Measurements from ENCODE around the gene OR2AG1.
"Not testable (repeated sequence)": the region's sequence is repeated elsewhere in the genome, so short reads cannot be mapped to it uniquely, and the experiment has no call there.

The OR2AG1 gene

GRCh38 chr11:6794639-6795038 lies 11.8 kb downstream of the OR2AG1 start:
- Histone ChIP-seq H3K36me3 (ENCODE audit: control insufficient read depth, insufficient read depth, low read length) (no peaks in the 10 kb centered on the region), H3K4me3 (ENCODE audit: low read length) (no peak overlapping the region), H3K4me1 (ENCODE audit: control insufficient read depth, insufficient read depth, low read length) (no peaks in the 10 kb centered on the region), H3K9me3 (ENCODE audit: control insufficient read depth, insufficient read depth, low read length) (no peaks in the 10 kb centered on the region), H3K27ac (ENCODE audit: low read length) (no peak overlapping the region), H3K27me3 (ENCODE audit: control insufficient read depth, insufficient read depth, low read length) (no peaks in the 10 kb centered on the region)
- no peak for DNase-seq (ENCODE audit: low read depth, low spot score)
- WGBS (ENCODE audit: insufficient coverage, insufficient read length): no CpG with 5 or more reads among the region's 4 CpGs

- no peaks in the 10 kb centered on the region for H3K27me3 ChIP-seq (ENCODE audit: control insufficient read depth, insufficient read depth, low read length)
- DNase-seq (ENCODE audit: low read depth, low spot score): no peak
- H3K4me1 ChIP-seq (ENCODE audit: control insufficient read depth, insufficient read depth, low read length): no peaks in the 10 kb centered on the region
- H3K27ac ChIP-seq (ENCODE audit: low read length): no peak within 1 kb of the TSS
- H3K36me3 ChIP-seq (ENCODE audit: control insufficient read depth, insufficient read depth, low read length): no peaks in the 10 kb centered on the region
- no peaks in the 10 kb centered on the region for H3K9me3 ChIP-seq (ENCODE audit: control insufficient read depth, insufficient read depth, low read length)
- no peak within 1 kb of the TSS for H3K4me3 ChIP-seq (ENCODE audit: low read length)
- no CpG with 5 or more reads among the region's 1 CpG for WGBS (ENCODE audit: insufficient coverage, insufficient read length)
These were observed 16.6 kb downstream of the OR2AG1 start, which contains the start of gene OR6A2 for GRCh38 chr11:6799402-6799801. OR6A2 (minus strand) TSS chr11:6799689; CDS start chr11:6795708, 3,981 bp downstream.

GRCh38 chr11:6801075-6801474 lies 18.3 kb downstream of the OR2AG1 start:
- not testable (repeated sequence) for H3K27me3 ChIP-seq (ENCODE audit: control insufficient read depth, insufficient read depth, low read length); H3K9me3 ChIP-seq (ENCODE audit: control insufficient read depth, insufficient read depth, low read length); H3K4me1 ChIP-seq (ENCODE audit: control insufficient read depth, insufficient read depth, low read length); DNase-seq (ENCODE audit: low read depth, low spot score); H3K4me3 ChIP-seq (ENCODE audit: low read length); H3K27ac ChIP-seq (ENCODE audit: low read length); H3K36me3 ChIP-seq (ENCODE audit: control insufficient read depth, insufficient read depth, low read length)

GRCh38 chr11:6812390-6813005 lies 29.7 kb downstream of the OR2AG1 start:
- no CpG with 5 or more reads among the region's 6 CpGs for WGBS (ENCODE audit: insufficient coverage, insufficient read length)
- no peak for DNase-seq (ENCODE audit: low read depth, low spot score)
- Histone ChIP-seq H3K9me3 (ENCODE audit: control insufficient read depth, insufficient read depth, low read length) (no peaks in the 10 kb centered on the region), H3K4me1 (ENCODE audit: control insufficient read depth, insufficient read depth, low read length) (no peaks in the 10 kb centered on the region), H3K4me3 (ENCODE audit: low read length) (no peak overlapping the region), H3K27me3 (ENCODE audit: control insufficient read depth, insufficient read depth, low read length) (no peaks in the 10 kb centered on the region), H3K27ac (ENCODE audit: low read length) (no peak overlapping the region), H3K36me3 (ENCODE audit: control insufficient read depth, insufficient read depth, low read length) (no peaks in the 10 kb centered on the region)

GRCh38 chr11:6813656-6814055 lies 30.8 kb downstream of the OR2AG1 start:
- Histone ChIP-seq H3K4me1 (ENCODE audit: control insufficient read depth, insufficient read depth, low read length) (no peaks in the 10 kb centered on the region), H3K36me3 (ENCODE audit: control insufficient read depth, insufficient read depth, low read length) (no peaks in the 10 kb centered on the region), H3K4me3 (ENCODE audit: low read length) (no peak overlapping the region), H3K9me3 (ENCODE audit: control insufficient read depth, insufficient read depth, low read length) (no peaks in the 10 kb centered on the region), H3K27ac (ENCODE audit: low read length) (no peak overlapping the region), H3K27me3 (ENCODE audit: control insufficient read depth, insufficient read depth, low read length) (no peaks in the 10 kb centered on the region)
- no peak for DNase-seq (ENCODE audit: low read depth, low spot score)
- WGBS (ENCODE audit: insufficient coverage, insufficient read length): no CpG with 5 or more reads among the region's 2 CpGs

GRCh38 chr11:6817694-6818093 lies 34.9 kb downstream of the OR2AG1 start:
- H3K4me1 ChIP-seq (ENCODE audit: control insufficient read depth, insufficient read depth, low read length): no peaks in the 10 kb centered on the region; the same call in 1 of the 2 replicates
- DNase-seq (ENCODE audit: low read depth, low spot score): no peak
- H3K36me3 ChIP-seq (ENCODE audit: control insufficient read depth, insufficient read depth, low read length): no peaks in the 10 kb centered on the region; the same call in 1 of the 2 replicates
- no peak overlapping the region for H3K27ac ChIP-seq (ENCODE audit: low read length)
- no CpG with 5 or more reads among the region's 1 CpG for WGBS (ENCODE audit: insufficient coverage, insufficient read length)
- H3K4me3 ChIP-seq (ENCODE audit: low read length): no peak overlapping the region
- no peaks in the 10 kb centered on the region for H3K27me3 ChIP-seq (ENCODE audit: control insufficient read depth, insufficient read depth, low read length)
- H3K9me3 ChIP-seq (ENCODE audit: control insufficient read depth, insufficient read depth, low read length): 0 out of 2 replicates have a peak, but pooled peaks cover 1% of the 10 kb centered on the region

- H3K27me3 ChIP-seq (ENCODE audit: control insufficient read depth, insufficient read depth, low read length): no peaks in the 10 kb centered on the region
- H3K9me3 ChIP-seq (ENCODE audit: control insufficient read depth, insufficient read depth, low read length): 0 out of 2 replicates have a peak, but pooled peaks cover 1% of the 10 kb centered on the region
- H3K36me3 ChIP-seq (ENCODE audit: control insufficient read depth, insufficient read depth, low read length): no peaks in the 10 kb centered on the region; the same call in 1 of the 2 replicates
- no peaks in the 10 kb centered on the region; the same call in 1 of the 2 replicates for H3K4me1 ChIP-seq (ENCODE audit: control insufficient read depth, insufficient read depth, low read length)
- H3K27ac ChIP-seq (ENCODE audit: low read length): no peak overlapping the region
- WGBS (ENCODE audit: insufficient coverage, insufficient read length): no CpG with 5 or more reads among the region's 5 CpGs
- no peak for DNase-seq (ENCODE audit: low read depth, low spot score)
- H3K4me3 ChIP-seq (ENCODE audit: low read length): no peak overlapping the region
These were observed 36.1 kb downstream of the OR2AG1 start for GRCh38 chr11:6818967-6819366.

GRCh38 chr11:6824136-6824823 lies 41.5 kb downstream of the OR2AG1 start:
- no peaks in the 10 kb centered on the region for H3K9me3 ChIP-seq (ENCODE audit: control insufficient read depth, insufficient read depth, low read length)
- H3K4me1 ChIP-seq (ENCODE audit: control insufficient read depth, insufficient read depth, low read length): no peaks in the 10 kb centered on the region
- H3K36me3 ChIP-seq (ENCODE audit: control insufficient read depth, insufficient read depth, low read length): no peaks in the 10 kb centered on the region
- H3K27ac ChIP-seq (ENCODE audit: low read length): no peak overlapping the region
- no peak overlapping the region for H3K4me3 ChIP-seq (ENCODE audit: low read length)
- no peak for DNase-seq (ENCODE audit: low read depth, low spot score)
- H3K27me3 ChIP-seq (ENCODE audit: control insufficient read depth, insufficient read depth, low read length): no peaks in the 10 kb centered on the region
- WGBS (ENCODE audit: insufficient coverage, insufficient read length): no CpG with 5 or more reads among the region's 5 CpGs

GRCh38 chr11:6825231-6825744 lies 42.5 kb downstream of the OR2AG1 start:
- Histone ChIP-seq H3K27ac (ENCODE audit: low read length) (no peak overlapping the region), H3K27me3 (ENCODE audit: control insufficient read depth, insufficient read depth, low read length) (no peaks in the 10 kb centered on the region), H3K4me3 (ENCODE audit: low read length) (no peak overlapping the region), H3K9me3 (ENCODE audit: control insufficient read depth, insufficient read depth, low read length) (no peaks in the 10 kb centered on the region), H3K36me3 (ENCODE audit: control insufficient read depth, insufficient read depth, low read length) (no peaks in the 10 kb centered on the region), H3K4me1 (ENCODE audit: control insufficient read depth, insufficient read depth, low read length) (no peaks in the 10 kb centered on the region)
- DNase-seq (ENCODE audit: low read depth, low spot score): no peak
- no CpG with 5 or more reads among the region's 7 CpGs for WGBS (ENCODE audit: insufficient coverage, insufficient read length)

GRCh38 chr11:6828103-6828502 lies 45.3 kb downstream of the OR2AG1 start:
- WGBS (ENCODE audit: insufficient coverage, insufficient read length): no CpG with 5 or more reads among the region's 1 CpG
- Histone ChIP-seq H3K9me3 (ENCODE audit: control insufficient read depth, insufficient read depth, low read length) (no peaks in the 10 kb centered on the region), H3K4me1 (ENCODE audit: control insufficient read depth, insufficient read depth, low read length) (no peaks in the 10 kb centered on the region), H3K27ac (ENCODE audit: low read length) (no peak overlapping the region), H3K27me3 (ENCODE audit: control insufficient read depth, insufficient read depth, low read length) (no peaks in the 10 kb centered on the region), H3K4me3 (ENCODE audit: low read length) (no peak overlapping the region), H3K36me3 (ENCODE audit: control insufficient read depth, insufficient read depth, low read length) (no peaks in the 10 kb centered on the region)
- no peak for DNase-seq (ENCODE audit: low read depth, low spot score)
